Upper lobe of left lung (tissue), 4 donors: ENCODE data around the gene MAP4K2.
A peak's percentile ranks its signal among the peaks of the same experiment; 100 is the strongest.

Experiments
- POLR2AphosphoS5 ChIP-seq, 2 donors: sonication (generic); formaldehyde crosslinking; IDR thresholded peaks; one replicate each; pipeline ENCODE4 v1.5.1; 2017; ENCODE audit warnings: antibody characterized with exemption in 2 of 2
- TF ChIP-seq, protein P1 (sequence below), 6 experiments: fragments of 450-650 bp in 4 of 6; fragments of 200-600 bp in 2 of 6; sonication (generic) in 2 of 6; IDR thresholded peaks; one replicate each; pipeline ENCODE4 v1.5.1; 2016 to 2019; ENCODE audit warnings: antibody characterized with exemption in 6 of 6

DNA sequence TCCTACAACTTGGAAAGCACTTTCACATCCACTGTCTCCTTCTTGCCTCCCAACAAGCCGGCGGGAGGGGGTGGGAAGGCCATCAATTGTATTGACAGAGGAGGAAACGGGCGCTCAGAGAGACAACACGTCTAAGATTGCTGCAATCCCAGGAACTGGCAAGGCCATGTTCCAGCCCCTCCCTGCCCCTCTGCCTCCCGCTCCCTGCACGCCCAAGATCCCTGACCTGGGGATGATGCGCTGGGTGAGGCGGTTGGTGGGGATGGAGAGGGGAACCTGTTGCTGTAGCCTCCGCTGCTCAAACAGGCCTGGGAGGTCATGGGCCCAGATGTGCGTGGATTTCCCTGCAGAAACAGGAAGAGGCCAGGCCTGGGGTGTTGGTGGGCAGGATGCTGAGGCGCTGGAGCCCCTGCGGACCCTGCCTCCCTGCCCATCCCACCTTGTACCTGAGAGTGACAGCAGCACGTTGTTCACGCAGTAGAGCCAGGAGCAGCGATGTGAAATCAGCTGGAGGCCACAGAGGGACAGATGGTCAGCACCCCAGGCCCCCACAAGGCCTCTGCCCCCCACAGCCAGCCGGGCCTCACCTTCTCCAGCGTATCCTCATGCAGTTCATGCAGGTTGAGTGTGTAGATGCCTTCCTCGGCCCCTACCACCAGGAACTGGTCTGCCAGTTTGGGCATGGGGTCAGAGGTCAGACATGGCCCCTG lies 6.8 kb downstream of the MAP4K2 start:
- TF ChIP-seq POLR2AphosphoS5 (IDR thresholded peaks at IDR 0.05) = peak in 1 of 2 donors; percentile 2
- TF ChIP-seq, protein P1, sequence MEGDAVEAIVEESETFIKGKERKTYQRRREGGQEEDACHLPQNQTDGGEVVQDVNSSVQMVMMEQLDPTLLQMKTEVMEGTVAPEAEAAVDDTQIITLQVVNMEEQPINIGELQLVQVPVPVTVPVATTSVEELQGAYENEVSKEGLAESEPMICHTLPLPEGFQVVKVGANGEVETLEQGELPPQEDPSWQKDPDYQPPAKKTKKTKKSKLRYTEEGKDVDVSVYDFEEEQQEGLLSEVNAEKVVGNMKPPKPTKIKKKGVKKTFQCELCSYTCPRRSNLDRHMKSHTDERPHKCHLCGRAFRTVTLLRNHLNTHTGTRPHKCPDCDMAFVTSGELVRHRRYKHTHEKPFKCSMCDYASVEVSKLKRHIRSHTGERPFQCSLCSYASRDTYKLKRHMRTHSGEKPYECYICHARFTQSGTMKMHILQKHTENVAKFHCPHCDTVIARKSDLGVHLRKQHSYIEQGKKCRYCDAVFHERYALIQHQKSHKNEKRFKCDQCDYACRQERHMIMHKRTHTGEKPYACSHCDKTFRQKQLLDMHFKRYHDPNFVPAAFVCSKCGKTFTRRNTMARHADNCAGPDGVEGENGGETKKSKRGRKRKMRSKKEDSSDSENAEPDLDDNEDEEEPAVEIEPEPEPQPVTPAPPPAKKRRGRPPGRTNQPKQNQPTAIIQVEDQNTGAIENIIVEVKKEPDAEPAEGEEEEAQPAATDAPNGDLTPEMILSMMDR (IDR thresholded peaks at IDR 0.05) = no peak
